NCI-H82 treated with DMSO at 0.1 percent for 48 hours (cell line): Measurements from ENCODE around the gene EMILIN3.

Source experiments
- DNase-seq: peaks from one replicate; lab custom pipeline; 2025; ENCODE audit not compliant: unreplicated experiment; lab: John Stamatoyannopoulos, UW

EMILIN3 gene

GRCh38 chr20:41392871-41393704, 26.5 kb upstream of the EMILIN3 start:
- DNase-seq = no peak

GRCh38 chr20:41392295-41392694, 25.7 kb upstream of the EMILIN3 start:
- no peak for DNase-seq

GRCh38 chr20:41391587-41392001, 25.0 kb upstream of the EMILIN3 start:
- no peak for DNase-seq

- no peak for DNase-seq
Observed at GRCh38 chr20:41390889-41391288, 24.3 kb upstream of the EMILIN3 start.

- DNase-seq = no peak
Observed at GRCh38 chr20:41387444-41387851, 20.8 kb upstream of the EMILIN3 start.

- DNase-seq = no peak
Observed at GRCh38 chr20:41386502-41387427, 20.1 kb upstream of the EMILIN3 start.

- DNase-seq = no peak
Observed at GRCh38 chr20:41382791-41383305, 16.2 kb upstream of the EMILIN3 start.

- DNase-seq = no peak
Observed at GRCh38 chr20:41380551-41381193, 14.1 kb upstream of the EMILIN3 start.

GRCh38 chr20:41379551-41379950, 12.9 kb upstream of the EMILIN3 start:
- DNase-seq = no peak

- no peak for DNase-seq
Observed at GRCh38 chr20:41377275-41377674, 10.7 kb upstream of the EMILIN3 start.

GRCh38 chr20:41376349-41376748, 9.7 kb upstream of the EMILIN3 start:
- no peak for DNase-seq

GRCh38 chr20:41375846-41376245, 9.2 kb upstream of the EMILIN3 start:
- DNase-seq = no peak

- no peak for DNase-seq
Observed at GRCh38 chr20:41373931-41374920, 7.6 kb upstream of the EMILIN3 start.

GRCh38 chr20:41373251-41373783, 6.7 kb upstream of the EMILIN3 start:
- no peak for DNase-seq

- DNase-seq = no peak
Observed at GRCh38 chr20:41371371-41371770, 4.8 kb upstream of the EMILIN3 start.

- DNase-seq = no peak
Observed at GRCh38 chr20:41370176-41370575, 3.6 kb upstream of the EMILIN3 start.

GRCh38 chr20:41369673-41370072, 3.1 kb upstream of the EMILIN3 start:
- no peak for DNase-seq

- DNase-seq = no peak
Observed at GRCh38 chr20:41367956-41368355, 1.3 kb upstream of the EMILIN3 start.

GRCh38 chr20:41367393-41367695, 726 bp upstream of the EMILIN3 start:
- DNase-seq = no peak
